Retinal pigment epithelial cell (primary cell): Measurements from ENCODE around the gene GRB2.
"Not testable (repeated sequence)": the region's sequence is repeated elsewhere in the genome, so short reads cannot be mapped to it uniquely, and the experiment has no call there.

Experiments used
- DNase-seq: peaks from one replicate; pipeline ENCODE4 v3.0.0-alpha.2; 2010; ENCODE audit warnings: low read depth
- H3K4me3 ChIP-seq: 2 replicates; pipeline ENCODE4 v1.5.1; 2011; ENCODE audit warnings: mild to moderate bottlenecking, low read length, control low read depth, moderate library complexity
- CTCF ChIP-seq: conservative IDR thresholded peaks from 2 replicates; pipeline ENCODE4 v1.5.1; 2011; ENCODE audit warnings: low read depth, low read length, control low read depth, inconsistent platforms

The GRB2 gene

GRCh38 chr17:75405365-75406221, at the start of gene GRB2:
Gene GRB2, minus strand, starts transcription at chr17:75405678. Its CDS starts 12,050 bp downstream, at chr17:75393628.
- no peak for TF ChIP-seq CTCF
- DNase-seq = peak; percentile 76
- H3K4me3 ChIP-seq = peak within 1 kb of the TSS; percentile 91

- DNase-seq, H3K4me3 ChIP-seq: not testable (repeated sequence)
Measured at GRCh38 chr17:75454672-75455071, 49.2 kb upstream of the GRB2 start.

- TF ChIP-seq CTCF = no peak
- H3K4me3 ChIP-seq = no peak overlapping the region
- DNase-seq = no peak
Measured at GRCh38 chr17:75454193-75454592, 48.7 kb upstream of the GRB2 start.

- H3K4me3 ChIP-seq = no peak overlapping the region
- TF ChIP-seq CTCF = no peak
- no peak for DNase-seq
Measured at GRCh38 chr17:75450270-75450669, 44.8 kb upstream of the GRB2 start.

GRCh38 chr17:75447951-75448856, 42.7 kb upstream of the GRB2 start:
- TF ChIP-seq CTCF = no peak
- H3K4me3 ChIP-seq = no peak overlapping the region
- DNase-seq = no peak

GRCh38 chr17:75445896-75446295, 40.4 kb upstream of the GRB2 start:
- DNase-seq, H3K4me3 ChIP-seq: not testable (repeated sequence)

GRCh38 chr17:75445296-75445695, 39.8 kb upstream of the GRB2 start:
- no peak for TF ChIP-seq CTCF
- no peak overlapping the region for H3K4me3 ChIP-seq
- DNase-seq = no peak
